Colonic mucosa (tissue), 4 donors: ENCODE data around the gene TULP1. TPM values are rescaled to one million over a fixed set of nuclear protein-coding genes. Genes with fewer than 3 reads are reported as not detected.

ENCODE experiments used
- DNase-seq: peaks from one replicate; pipeline ENCODE4 v3.0.0-alpha.2; 2020
- H3K27ac ChIP-seq: fragments of 200-600 bp; one replicate; pipeline ENCODE4 v1.8.0; 2021
- H3K27me3 ChIP-seq: fragments of 200-600 bp; one replicate; pipeline ENCODE4 v1.8.0; 2021
- H3K36me3 ChIP-seq: fragments of 200-600 bp; one replicate; pipeline ENCODE4 v1.8.0; 2021
- H3K4me1 ChIP-seq: fragments of 200-600 bp; one replicate; pipeline ENCODE4 v1.8.0; 2021; ENCODE audit warnings: mild to moderate bottlenecking
- H3K4me3 ChIP-seq: fragments of 200-600 bp; one replicate; pipeline ENCODE4 v1.8.0; 2021
- H3K9ac ChIP-seq, 2 donors: one replicate each; pipeline ENCODE4 v1.7.0; 2013; ENCODE audit warnings: control low read depth in 2 of 2, low read depth in 2 of 2, low read length in 2 of 2
- H3K9me3 ChIP-seq: fragments of 200-600 bp; one replicate; pipeline ENCODE4 v1.8.0; 2021
- CTCF ChIP-seq: fragments of 200-600 bp; IDR thresholded peaks from one replicate; pipeline ENCODE4 v1.8.0; 2022; ENCODE audit warnings: antibody characterized with exemption, mild to moderate bottlenecking
- intact Hi-C: fragments of 100-400 bp; cut with DNase I; formaldehyde crosslinking; loops from one replicate; pipeline ENCODE4 v1.14.1; 2022
- total RNA-seq, 2 donors: library from RNA; stranded (reverse); fragmentation: NEBNext Ultra II Directional in 1 of 2; extraction: Animal tissue kit (Norgen Biotek cat#: 25700) in 1 of 2; gene quantifications; one replicate each; pipeline ENCODE4 v1.2.1, GENCODE V29; 2021
- donor health status: healthy.
- donor health status: DM: no; HTN: no; CAD: no.
- donor health status: DM: no; HTN: no; CAD: no.

TULP1 gene
- total RNA-seq: not detected

- DNase-seq: no peak
- Histone ChIP-seq H3K9ac (no peak within 1 kb of the TSS), H3K27ac (no peak within 1 kb of the TSS), H3K4me3 (no peak within 1 kb of the TSS), H3K4me1 (no peaks in the 10 kb centered on the region), H3K36me3 (no peaks in the 10 kb centered on the region), H3K27me3 (peaks cover 3% of the 10 kb centered on the region), H3K9me3 (no peaks in the 10 kb centered on the region)
- intact Hi-C loops: no loop called here
- TF ChIP-seq CTCF: no peak
These were observed at the start of gene TULP1 for GRCh38 chr6:35512740-35513139. TULP1 (minus strand) TSS chr6:35512896; CDS start chr6:35512858, 38 bp downstream.

DNA sequence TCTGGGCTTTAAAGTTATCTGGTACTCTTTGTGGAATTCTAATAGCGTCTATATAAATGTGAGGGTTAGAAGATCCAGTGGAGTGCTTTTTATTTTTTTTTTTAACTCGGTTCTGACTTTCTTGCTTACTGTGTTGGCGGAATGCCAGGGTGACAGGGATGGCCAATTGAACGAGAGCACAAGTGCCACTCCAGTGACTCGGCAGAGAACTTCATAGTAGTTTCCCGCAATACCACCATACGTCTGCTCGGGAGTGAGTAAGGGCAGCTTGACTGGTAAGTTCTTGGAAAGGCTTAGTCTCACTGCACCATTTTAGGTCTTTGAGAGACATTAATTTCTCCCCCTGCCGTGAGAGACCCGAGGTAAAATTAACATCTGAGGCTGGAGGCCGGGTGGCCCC lies 49.4 kb upstream of the TULP1 start:
- no peaks in the 10 kb centered on the region for H3K4me1 ChIP-seq
- H3K4me3 ChIP-seq: no peak overlapping the region
- no peaks in the 10 kb centered on the region for H3K27me3 ChIP-seq
- DNase-seq: no peak
- intact Hi-C loops: no loop called here
- TF ChIP-seq CTCF: no peak
- no peaks in the 10 kb centered on the region for H3K9me3 ChIP-seq
- no peak overlapping the region for H3K9ac ChIP-seq
- no peaks in the 10 kb centered on the region for H3K36me3 ChIP-seq
- H3K27ac ChIP-seq: no peak overlapping the region

GRCh38 chr6:35561113-35561512 lies 48.4 kb upstream of the TULP1 start:
- H3K27me3 ChIP-seq: no peaks in the 10 kb centered on the region
- H3K9ac ChIP-seq: no peak overlapping the region
- intact Hi-C loops: no loop called here
- no peak for DNase-seq
- H3K27ac ChIP-seq: no peak overlapping the region
- no peaks in the 10 kb centered on the region for H3K4me1 ChIP-seq
- no peaks in the 10 kb centered on the region for H3K36me3 ChIP-seq
- H3K4me3 ChIP-seq: no peak overlapping the region
- no peak for TF ChIP-seq CTCF
- no peaks in the 10 kb centered on the region for H3K9me3 ChIP-seq

- intact Hi-C loops: no loop called here
- H3K9me3 ChIP-seq: no peaks in the 10 kb centered on the region
- TF ChIP-seq CTCF: no peak
These were observed 45.9 kb upstream of the TULP1 start for GRCh38 chr6:35558571-35558970.

DNA sequence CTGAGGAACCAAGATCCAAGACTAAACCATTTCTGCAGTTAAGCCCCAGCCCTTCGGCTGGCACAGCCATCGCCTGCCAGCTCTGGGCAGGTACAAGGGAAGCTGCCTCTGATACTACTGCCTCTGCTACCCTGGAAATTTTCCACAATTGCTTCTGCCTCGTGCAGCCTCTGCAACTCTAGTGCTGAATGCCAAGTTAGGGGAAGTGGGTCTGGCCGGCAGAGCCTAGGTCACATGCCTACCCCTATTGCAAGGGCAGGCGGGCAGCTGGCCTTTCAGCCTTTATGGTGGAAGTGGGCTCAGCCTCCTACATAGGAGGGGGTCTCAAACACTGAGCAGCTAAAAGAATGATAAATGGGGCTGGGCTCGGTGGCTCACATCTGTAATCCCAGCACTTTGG lies 44.5 kb upstream of the TULP1 start:
- no peak for TF ChIP-seq CTCF
- H3K4me1 ChIP-seq: no peaks in the 10 kb centered on the region
- no peak overlapping the region for H3K4me3 ChIP-seq
- H3K27ac ChIP-seq: no peak overlapping the region
- no peaks in the 10 kb centered on the region for H3K27me3 ChIP-seq
- DNase-seq: no peak
- no peaks in the 10 kb centered on the region for H3K9me3 ChIP-seq
- H3K36me3 ChIP-seq: no peaks in the 10 kb centered on the region
- intact Hi-C loops: no loop called here
- no peak overlapping the region for H3K9ac ChIP-seq

More at GRCh38 chr6:35558571-35558970, 45.9 kb upstream of the TULP1 start:
- Histone ChIP-seq H3K4me1 (no peaks in the 10 kb centered on the region), H3K9ac (no peak overlapping the region), H3K36me3 (no peaks in the 10 kb centered on the region), H3K27me3 (no peaks in the 10 kb centered on the region), H3K27ac (no peak overlapping the region), H3K4me3 (no peak overlapping the region)
- no peak for DNase-seq

DNA sequence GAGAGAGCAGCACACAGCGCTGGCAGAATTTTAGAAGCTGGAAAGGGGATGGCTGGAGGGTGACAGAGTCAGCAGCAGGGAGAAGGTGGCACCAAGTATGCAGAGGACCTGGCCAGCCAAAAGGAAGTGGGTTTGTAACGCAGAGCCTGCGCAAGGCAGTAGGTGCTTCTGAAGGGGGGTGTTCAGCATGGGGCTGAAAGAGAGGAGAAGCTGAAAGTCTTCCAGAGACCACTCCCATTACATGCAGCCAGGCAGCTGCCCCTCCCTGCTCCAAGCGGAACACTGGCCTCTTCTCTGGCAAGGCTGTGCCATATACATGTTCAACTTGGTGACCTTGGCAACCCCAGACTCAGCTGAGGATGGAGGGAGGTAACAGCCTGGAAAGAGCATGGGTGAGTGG lies 42.1 kb upstream of the TULP1 start:
- no peak overlapping the region for H3K9ac ChIP-seq
- no peak overlapping the region for H3K4me3 ChIP-seq
- DNase-seq: no peak
- intact Hi-C loops: no loop called here
- H3K4me1 ChIP-seq: no peaks in the 10 kb centered on the region
- H3K27me3 ChIP-seq: no peaks in the 10 kb centered on the region
- TF ChIP-seq CTCF: no peak
- H3K9me3 ChIP-seq: no peaks in the 10 kb centered on the region
- no peak overlapping the region for H3K27ac ChIP-seq
- H3K36me3 ChIP-seq: no peaks in the 10 kb centered on the region
